Neural progenitor cell (in vitro differentiated cells): ENCODE measurements around the gene KRTAP27-1. TPM values are rescaled to one million over a fixed set of nuclear protein-coding genes. Genes with fewer than 3 reads are reported as not detected.

Experiments
- DNase-seq: peaks from one replicate; pipeline ENCODE4 v3.0.0-alpha.2; 2016; ENCODE audit warnings: low spot score
- H2AFZ ChIP-seq: fragments of 200-600 bp; sonication (generic); replicated peaks from 2 replicates; pipeline ENCODE4 v1.6.1; 2016; ENCODE audit warnings: antibody characterized with exemption
- H3F3A ChIP-seq: fragments of 200-600 bp; sonication (generic); 2 replicates; pipeline ENCODE4 v1.6.1; 2016; ENCODE audit warnings: antibody characterized with exemption, low read depth
- H3K27ac ChIP-seq: fragments of 200-600 bp; sonication (generic); 2 replicates; pipeline ENCODE4 v1.5.1; 2016; ENCODE audit warnings: mild to moderate bottlenecking
- H3K27me3 ChIP-seq: fragments of 200-600 bp; sonication (generic); 2 replicates; pipeline ENCODE4 v1.6.1; 2016; ENCODE audit warnings: mild to moderate bottlenecking, moderate library complexity
- H3K36me3 ChIP-seq: fragments of 200-600 bp; sonication (generic); 2 replicates; pipeline ENCODE4 v1.5.1; 2016
- H3K4me1 ChIP-seq: fragments of 200-600 bp; sonication (generic); 2 replicates; pipeline ENCODE4 v1.6.1; 2016; ENCODE audit warnings: mixed run types
- H3K4me2 ChIP-seq: fragments of 200-600 bp; sonication (generic); 2 replicates; pipeline ENCODE4 v1.6.1; 2016
- H3K4me3 ChIP-seq: fragments of 200-600 bp; sonication (generic); 2 replicates; pipeline ENCODE4 v1.5.1; 2016
- H3K79me2 ChIP-seq: fragments of 200-600 bp; sonication (generic); 2 replicates; pipeline ENCODE4 v1.6.1; 2016; ENCODE audit warnings: low read depth
- H3K9ac ChIP-seq: fragments of 200-600 bp; sonication (generic); 2 replicates; pipeline ENCODE4 v1.6.1; 2016
- H3K9me3 ChIP-seq: fragments of 200-600 bp; sonication (generic); 2 replicates; pipeline ENCODE4 v1.5.1; 2016; ENCODE audit warnings: low read depth
- H4K20me1 ChIP-seq: fragments of 200-600 bp; sonication (generic); 2 replicates; pipeline ENCODE4 v1.6.1; 2016; ENCODE audit warnings: low read depth
- H3K27ac Mint-ChIP-seq: 3 replicates; pipeline ENCODE4 v1.8.0; 2021; ENCODE audit warnings: mixed read lengths
- H3K27me3 Mint-ChIP-seq: 2 replicates; pipeline ENCODE4 v1.8.0; 2022; ENCODE audit warnings: low read depth, mild to moderate bottlenecking, inconsistent platforms, moderate library complexity, mixed read lengths; ENCODE audit not compliant: insufficient read depth
- H3K36me3 Mint-ChIP-seq: 3 replicates; pipeline ENCODE4 v1.8.0; 2021; ENCODE audit warnings: mixed read lengths
- H3K4me1 Mint-ChIP-seq: 3 replicates; pipeline ENCODE4 v1.8.0; 2021; ENCODE audit warnings: mixed read lengths
- H3K4me3 Mint-ChIP-seq: 3 replicates; pipeline ENCODE4 v1.8.0; 2021; ENCODE audit warnings: mild to moderate bottlenecking, moderate library complexity, mixed read lengths
- H3K9me3 Mint-ChIP-seq: 3 replicates; pipeline ENCODE4 v1.8.0; 2020; ENCODE audit warnings: mixed read lengths
- CTCF ChIP-seq: fragments of 200-600 bp; sonication (generic); IDR thresholded peaks from 2 replicates; pipeline ENCODE4 v1.5.1; 2017; ENCODE audit warnings: antibody characterized with exemption, mild to moderate bottlenecking
- EZH2 ChIP-seq: fragments of 200-600 bp; sonication (generic); IDR thresholded peaks from 2 replicates; pipeline ENCODE4 v1.6.1; 2017; ENCODE audit warnings: antibody characterized with exemption, mild to moderate bottlenecking, moderate library complexity
- EZH2phosphoT487 ChIP-seq: fragments of 200-600 bp; sonication (generic); IDR thresholded peaks from 2 replicates; pipeline ENCODE4 v1.6.1; 2017; ENCODE audit warnings: antibody characterized with exemption
- total RNA-seq: library from RNA; depleted of rRNA; stranded (reverse); fragments of >200 nt; gene quantifications from 2 replicates; pipeline ENCODE4 v1.2.3, GENCODE V29; 2015; ENCODE audit warnings: low replicate concordance

Gene KRTAP27-1
- total RNA-seq, 1 donor from 2014 or later, result not detected

- Histone ChIP-seq H3K9ac (no peak overlapping the region), H3K4me2 (no peak overlapping the region), H2AFZ (no peak overlapping the region), H3F3A (no peaks in the 10 kb centered on the region), H3K9me3 (no peaks in the 10 kb centered on the region), H3K27ac (no peak overlapping the region), H3K79me2 (no peaks in the 10 kb centered on the region), H3K4me1 (peaks cover 3% of the 10 kb centered on the region), H3K4me3 (no peak overlapping the region), H3K27me3 (no peaks in the 10 kb centered on the region), H4K20me1 (no peaks in the 10 kb centered on the region), H3K36me3 (no peaks in the 10 kb centered on the region)
- H3K27ac Mint-ChIP-seq, result no peak overlapping the region
- DNase-seq, result no peak
- H3K4me3 Mint-ChIP-seq, result no peak overlapping the region
- peaks cover 16% of the 10 kb centered on the region for H3K4me1 Mint-ChIP-seq
- H3K9me3 Mint-ChIP-seq, result peaks cover 6% of the 10 kb centered on the region
- TF ChIP-seq EZH2 (no peak), EZH2phosphoT487 (no peak), CTCF (no peak)
- peaks cover 4% of the 10 kb centered on the region for H3K27me3 Mint-ChIP-seq
- H3K36me3 Mint-ChIP-seq, result no peaks in the 10 kb centered on the region
These were observed 12.1 kb upstream of the KRTAP27-1 start for GRCh38 chr21:30349572-30349971.

- peaks cover 16% of the 10 kb centered on the region for H3K4me1 Mint-ChIP-seq
These were observed 11.0 kb upstream of the KRTAP27-1 start, which contains the start of gene KRTAP23-1 for GRCh38 chr21:30348506-30348905. Gene KRTAP23-1 (minus strand): TSS chr21:30348606. CDS start chr21:30348606, 0 bp downstream.

GRCh38 chr21:30345014-30345413 lies 7.5 kb upstream of the KRTAP27-1 start:
- Mint-ChIP-seq H3K27ac (no peak overlapping the region), H3K4me3 (no peak overlapping the region), H3K9me3 (peaks cover 8% of the 10 kb centered on the region), H3K4me1 (peaks cover 9% of the 10 kb centered on the region), H3K27me3 (peaks cover 4% of the 10 kb centered on the region), H3K36me3 (no peaks in the 10 kb centered on the region)
- H3K27me3 ChIP-seq, result no peaks in the 10 kb centered on the region
- H3K79me2 ChIP-seq, result no peaks in the 10 kb centered on the region
- TF ChIP-seq EZH2phosphoT487 (no peak), CTCF (peak; percentile 21), EZH2 (no peak)
- no peak overlapping the region for H2AFZ ChIP-seq
- no peaks in the 10 kb centered on the region for H3F3A ChIP-seq
- peak; percentile 8 for DNase-seq
- no peak overlapping the region for H3K27ac ChIP-seq
- H3K9ac ChIP-seq, result no peak overlapping the region
- H3K4me1 ChIP-seq, result peaks cover 3% of the 10 kb centered on the region
- H3K9me3 ChIP-seq, result no peaks in the 10 kb centered on the region
- no peak overlapping the region for H3K4me3 ChIP-seq
- H3K36me3 ChIP-seq, result no peaks in the 10 kb centered on the region
- H4K20me1 ChIP-seq, result no peaks in the 10 kb centered on the region
- no peak overlapping the region for H3K4me2 ChIP-seq

More at GRCh38 chr21:30348506-30348905, 11.0 kb upstream of the KRTAP27-1 start, which contains the start of gene KRTAP23-1:
- DNase-seq, result no peak
- peaks cover 3% of the 10 kb centered on the region for H3K4me1 ChIP-seq
- no peaks in the 10 kb centered on the region for H3K9me3 ChIP-seq
- no peaks in the 10 kb centered on the region for H3K27me3 ChIP-seq
- H3K36me3 ChIP-seq, result no peaks in the 10 kb centered on the region
- H3K27ac ChIP-seq, result no peak within 1 kb of the TSS
- H3F3A ChIP-seq, result no peaks in the 10 kb centered on the region
- Mint-ChIP-seq H3K4me3 (no peak within 1 kb of the TSS), H3K36me3 (no peaks in the 10 kb centered on the region), H3K9me3 (peaks cover 8% of the 10 kb centered on the region), H3K27me3 (peaks cover 4% of the 10 kb centered on the region), H3K27ac (no peak within 1 kb of the TSS)
- H4K20me1 ChIP-seq, result no peaks in the 10 kb centered on the region
- no peak within 1 kb of the TSS for H2AFZ ChIP-seq
- H3K79me2 ChIP-seq, result no peaks in the 10 kb centered on the region
- no peak within 1 kb of the TSS for H3K4me3 ChIP-seq
- no peak within 1 kb of the TSS for H3K4me2 ChIP-seq
- no peak within 1 kb of the TSS for H3K9ac ChIP-seq
- no peak for TF ChIP-seq CTCF
- TF ChIP-seq EZH2phosphoT487, result no peak
- TF ChIP-seq EZH2, result no peak
